ENCODE data around the gene GPR157.
"Not testable (repeated sequence)": the region's sequence is repeated elsewhere in the genome, so short reads cannot be mapped to it uniquely, and the experiment has no call there.

Gene GPR157

GRCh38 chr1:9128520-9129265 is at the start of gene GPR157:
TSS of gene GPR157 (minus strand) at chr1:9129102. CDS start at chr1:9129027, 75 bp downstream.
- DNase-seq, result no peak

- DNase-seq, result no peak
Measured at GRCh38 chr1:9174762-9175161, 45.9 kb upstream of the GPR157 start.

GRCh38 chr1:9174243-9174642 is 45.3 kb upstream of the GPR157 start:
- no peak for DNase-seq

- DNase-seq, result no peak
Measured at GRCh38 chr1:9169601-9170137, 40.8 kb upstream of the GPR157 start.

- DNase-seq, result no peak
Measured at GRCh38 chr1:9167638-9168037, 38.7 kb upstream of the GPR157 start.

GRCh38 chr1:9166289-9167235 is 37.7 kb upstream of the GPR157 start:
- DNase-seq, result no peak

- DNase-seq, result no peak
Measured at GRCh38 chr1:9165396-9165795, 36.5 kb upstream of the GPR157 start.

GRCh38 chr1:9164919-9165318 is 36.0 kb upstream of the GPR157 start:
- DNase-seq, result no peak

GRCh38 chr1:9164532-9164900 is 35.6 kb upstream of the GPR157 start:
- DNase-seq, result no peak

GRCh38 chr1:9161963-9162362 is 33.1 kb upstream of the GPR157 start:
- DNase-seq, result no peak

- DNase-seq, result no peak
Measured at GRCh38 chr1:9161342-9161741, 32.4 kb upstream of the GPR157 start.

- no peak for DNase-seq
Measured at GRCh38 chr1:9160079-9160717, 31.3 kb upstream of the GPR157 start.

- no peak for DNase-seq
Measured at GRCh38 chr1:9155879-9156278, 27.0 kb upstream of the GPR157 start.

- DNase-seq, result not testable (repeated sequence)
Measured at GRCh38 chr1:9155405-9155804, 26.5 kb upstream of the GPR157 start.

GRCh38 chr1:9153152-9153551 is 24.2 kb upstream of the GPR157 start:
- DNase-seq, result no peak

GRCh38 chr1:9152535-9152934 is 23.6 kb upstream of the GPR157 start:
- DNase-seq, result no peak

- DNase-seq, result no peak
Measured at GRCh38 chr1:9151328-9151860, 22.5 kb upstream of the GPR157 start.

GRCh38 chr1:9150582-9151327 is 21.9 kb upstream of the GPR157 start:
- DNase-seq, result no peak

GRCh38 chr1:9149837-9150581 is 21.1 kb upstream of the GPR157 start:
- DNase-seq, result no peak

- no peak for DNase-seq
Measured at GRCh38 chr1:9149151-9149550, 20.2 kb upstream of the GPR157 start.

GRCh38 chr1:9146156-9146555 is 17.3 kb upstream of the GPR157 start:
- DNase-seq, result no peak

- no peak for DNase-seq
Measured at GRCh38 chr1:9145714-9146113, 16.8 kb upstream of the GPR157 start.

Data from NCI-H2081 treated with DMSO at 0.1 percent for 48 hours (cell line).